SK-N-SH (cell line): ENCODE measurements around the gene FBF1. TPM values are rescaled to one million over a fixed set of nuclear protein-coding genes. Genes with fewer than 3 reads are reported as not detected.

Experiments used
- CTCF ChIA-PET: fragments of 300-600, 350-600 bp; formaldehyde crosslinking; extraction: SDS; loops from one replicate; lab custom pipeline; 2021; lab: Yijun Ruan, JAX
- POLR2A ChIA-PET: fragments of 350-600 bp; sonication (Branson Sonifier 250); formaldehyde crosslinking; extraction: SDS; loops from one replicate; lab custom pipeline; 2020; ENCODE audit warnings: antibody characterized with exemption, inconsistent platforms; lab: Yijun Ruan, JAX
- DNase-seq: peaks from one replicate; pipeline ENCODE4 v3.0.0; 2012
- H2AFZ ChIP-seq: fragments of 200-600 bp; sonication (generic); 2 replicates; pipeline ENCODE4 v1.8.1; 2016; ENCODE audit warnings: antibody characterized with exemption, mild to moderate bottlenecking, low read depth
- H3F3A ChIP-seq: fragments of 200-600 bp; sonication (generic); replicated peaks from 2 replicates; pipeline ENCODE3; 2016; ENCODE audit warnings: antibody characterized with exemption, mild to moderate bottlenecking; ENCODE audit not compliant: insufficient read depth
- H3K27ac ChIP-seq, 2 experiments: fragments of 200-500 bp in 1 of 2; fragments of 200-600 bp in 1 of 2; sonication (Bioruptor generic) in 1 of 2; sonication (generic), shearing (Covaris generic) in 1 of 2; 2 replicates each; pipeline versions ENCODE4 v1.5.1 to v1.6.1; 2014 to 2016; ENCODE audit warnings: low read depth in 2 of 2, inconsistent platforms in 1 of 2, low read length in 1 of 2, mild to moderate bottlenecking in 1 of 2, mixed read lengths in 1 of 2
- H3K27me3 ChIP-seq: fragments of 200-600 bp; sonication (generic), shearing (Covaris generic); 2 replicates; pipeline ENCODE4 v1.6.1; 2016; ENCODE audit warnings: mixed run types; ENCODE audit not compliant: insufficient read depth
- H3K36me3 ChIP-seq, 2 experiments: fragments of 200-500 bp in 1 of 2; fragments of 200-600 bp in 1 of 2; sonication (Bioruptor generic) in 1 of 2; sonication (generic) in 1 of 2; replicated peaks in 1 of 2; 2 replicates each; pipeline versions ENCODE3 to v1.5.1; 2014 to 2016; ENCODE audit warnings: low read length in 1 of 2, mild to moderate bottlenecking in 1 of 2; ENCODE audit not compliant: insufficient read depth in 2 of 2, control insufficient read depth in 1 of 2
- H3K4me1 ChIP-seq, 2 experiments: fragments of 200-500 bp in 1 of 2; fragments of 200-600 bp in 1 of 2; sonication (Bioruptor generic) in 1 of 2; sonication (generic), shearing (Covaris generic) in 1 of 2; 2 replicates each; pipeline versions ENCODE4 v1.5.1 to v1.6.1; 2014 to 2016; ENCODE audit warnings: low read depth in 1 of 2, low read length in 1 of 2, mixed run types in 1 of 2; ENCODE audit not compliant: insufficient read depth in 2 of 2, control insufficient read depth in 1 of 2
- H3K4me2 ChIP-seq: fragments of 200-600 bp; sonication (generic), shearing (Covaris generic); 2 replicates; pipeline ENCODE4 v1.6.1; 2017; ENCODE audit warnings: mixed run types
- H3K4me3 ChIP-seq, 2 experiments: fragments of 200-500 bp in 1 of 2; fragments of 200-600 bp in 1 of 2; sonication (Bioruptor generic) in 1 of 2; sonication (generic), shearing (Covaris generic) in 1 of 2; 2 replicates each; pipeline versions ENCODE4 v1.5.1 to v1.8.1; 2014 to 2016; ENCODE audit warnings: low read depth in 2 of 2, inconsistent platforms in 1 of 2, low read length in 1 of 2, mild to moderate bottlenecking in 1 of 2, mixed read lengths in 1 of 2, moderate library complexity in 1 of 2
- H3K79me2 ChIP-seq: fragments of 200-600 bp; sonication (generic); 2 replicates; pipeline ENCODE4 v1.8.1; 2017; ENCODE audit warnings: mild to moderate bottlenecking; ENCODE audit not compliant: insufficient read depth
- H3K9ac ChIP-seq: fragments of 200-600 bp; sonication (generic); 2 replicates; pipeline ENCODE4 v1.6.1; 2017; ENCODE audit warnings: mixed run types
- H3K9me2 ChIP-seq: fragments of 200-600 bp; sonication (generic); 2 replicates; pipeline ENCODE4 v1.6.1; 2017; ENCODE audit warnings: mixed run types
- H3K9me3 ChIP-seq: fragments of 200-600 bp; sonication (generic); 2 replicates; pipeline ENCODE4 v1.6.1; 2017; ENCODE audit warnings: mixed run types, mild to moderate bottlenecking, moderate library complexity
- H4K20me1 ChIP-seq: fragments of 200-600 bp; sonication (generic); 2 replicates; pipeline ENCODE4 v1.6.1; 2017; ENCODE audit warnings: mild to moderate bottlenecking, mixed run types; ENCODE audit not compliant: insufficient read depth
- CTCF ChIP-seq: fragments of 200-600 bp; sonication (generic); IDR thresholded peaks from 2 replicates; pipeline ENCODE4 v1.6.1; 2017; ENCODE audit warnings: antibody characterized with exemption, mild to moderate bottlenecking, moderate library complexity
- ELF1 ChIP-seq: IDR thresholded peaks from 2 replicates; pipeline ENCODE4 v1.4.0; 2012
- FOXJ3 ChIP-seq: sonication (generic); formaldehyde crosslinking; IDR thresholded peaks from 2 replicates; pipeline ENCODE4 v1.5.1; 2020; ENCODE audit warnings: mild to moderate bottlenecking, missing genetic modification reagents
- GABPA ChIP-seq: IDR thresholded peaks from 2 replicates; pipeline ENCODE4 v1.4.0; 2012; ENCODE audit warnings: low read depth, mild to moderate bottlenecking
- MEF2A ChIP-seq: IDR thresholded peaks from 2 replicates; pipeline ENCODE4 v1.4.0; 2012; ENCODE audit warnings: low read depth, borderline replicate concordance
- NFIC ChIP-seq: IDR thresholded peaks from 2 replicates; pipeline ENCODE4 v1.4.0; 2012; ENCODE audit warnings: borderline replicate concordance
- NRF1 ChIP-seq: IDR thresholded peaks from 2 replicates; pipeline ENCODE4 v1.6.1; 2012; ENCODE audit warnings: low read depth, mild to moderate bottlenecking, low read length
- PBX3 ChIP-seq: IDR thresholded peaks from 2 replicates; pipeline ENCODE4; 2012
- RAD21 ChIP-seq: IDR thresholded peaks from 2 replicates; pipeline ENCODE4 v1.6.1; 2012; ENCODE audit warnings: mild to moderate bottlenecking, low read length
- RCOR1 ChIP-seq: fragments of 150-350 bp; IDR thresholded peaks from 2 replicates; pipeline ENCODE4 v1.6.1; 2017; ENCODE audit warnings: antibody characterized with exemption, low read length
- REST ChIP-seq: IDR thresholded peaks from 2 replicates; pipeline ENCODE4 v1.6.1; 2012; ENCODE audit warnings: mild to moderate bottlenecking, low read depth, low read length, moderate library complexity
- RFX5 ChIP-seq: IDR thresholded peaks from 2 replicates; pipeline ENCODE4 v1.6.1; 2012; ENCODE audit warnings: mild to moderate bottlenecking, improper control_type of control experiment, low read length
- SIN3A ChIP-seq: IDR thresholded peaks from 2 replicates; pipeline ENCODE4 v1.6.1; 2012; ENCODE audit warnings: low read depth, mild to moderate bottlenecking, low read length, moderate library complexity, borderline replicate concordance
- SMC3 ChIP-seq: IDR thresholded peaks from 2 replicates; pipeline ENCODE4 v1.6.1; 2012; ENCODE audit warnings: low read depth, low read length, improper control_type of control experiment
- TAF1 ChIP-seq: IDR thresholded peaks from 2 replicates; pipeline ENCODE4 v1.6.1; 2012; ENCODE audit warnings: low read depth, mild to moderate bottlenecking, low read length, moderate library complexity, borderline replicate concordance
- TCF12 ChIP-seq: IDR thresholded peaks from 2 replicates; pipeline ENCODE4 v1.4.0; 2012
- ZBTB33 ChIP-seq: IDR thresholded peaks from 2 replicates; pipeline ENCODE4 v1.4.0; 2012; ENCODE audit warnings: low read depth, borderline replicate concordance
- WGBS: methylation state at CpG from one replicate; pipeline ENCODE4 v1.1.6; 2017; ENCODE audit warnings: low lambda C conversion rate; 5-methylcytosine and 5-hydroxymethylcytosine counted together
- polyA plus RNA-seq, 3 experiments: library from polyadenylated mRNA; depleted of rRNA; stranded (reverse); fragments of >200 nt; gene quantifications; 2 replicates each; pipeline ENCODE4 v1.2.3, GENCODE V29; 2012

The FBF1 gene
- polyA plus RNA-seq, 1 of the 3 experiments (the other 2 are of a cell fraction) = 19.0 TPM

GRCh38 chr17:75909812-75910274 is 31.0 kb downstream of the FBF1 start:
- Histone ChIP-seq H3K9ac (no peak overlapping the region), H3K4me2 (no peak overlapping the region), H3K27me3 (no peaks in the 10 kb centered on the region), H3K36me3 (peaks cover 4 to 8% of the 10 kb centered on the region in 2 experiments)
- ChIA-PET POLR2A (interaction anchor here (0.6 to 1.3 kb wide), 5 partner anchors 16 to 130 kb away, joined by 3 to 4 read pairs (median 3); partner anchors contain the start of genes ACOX1 and WBP2), CTCF (interaction anchor here (0.9 to 4.4 kb wide), 19 partner anchors 9 to 389 kb away, joined by 3 to 27 read pairs (median 5); partner anchors contain the start of genes CDK3, SMIM5, TRIM65 and WBP2)
- peak; percentile 63 for DNase-seq
- TF ChIP-seq RCOR1 (no peak), NFIC (no peak), RFX5 (no peak), REST (no peak), MEF2A (no peak)
- TF ChIP-seq, all 33 proteins: peak for 0
- Histone ChIP-seq H3F3A (peaks cover 7% of the 10 kb centered on the region), H2AFZ (no peak overlapping the region), H3K27ac (0 out of 4 replicates have a peak overlapping the region, but pooled peaks of 1 of the 2 experiments have one; percentile 5), H4K20me1 (no peaks in the 10 kb centered on the region), H3K9me2 (no peaks in the 10 kb centered on the region), H3K4me1 (peaks cover 0 to 18% of the 10 kb centered on the region in 2 experiments; a peak in 1 of 4 replicates), H3K9me3 (no peaks in the 10 kb centered on the region), H3K4me3 (no peak overlapping the region), H3K79me2 (peaks cover 4% of the 10 kb centered on the region; the same call in 1 of the 2 replicates)
- WGBS = 86% methylated on average over 11 of the region's 11 CpGs

- no peak for TF ChIP-seq FOXJ3 (CRISPR knock-in tag)
- no peak for TF ChIP-seq MEF2A
- TF ChIP-seq NFIC = no peak
- no peak for TF ChIP-seq SIN3A
- no peak for TF ChIP-seq ELF1
- TF ChIP-seq GABPA = no peak
- no peak for TF ChIP-seq RAD21
- no peak for TF ChIP-seq TAF1
- no peak for TF ChIP-seq NRF1
- TF ChIP-seq PBX3 = no peak
- no peak for TF ChIP-seq SMC3
- no peak for TF ChIP-seq CTCF
- TF ChIP-seq ZBTB33 = no peak
- no peak for TF ChIP-seq TCF12
- 87% methylated on average over 14 of the region's 14 CpGs for WGBS
- Histone ChIP-seq H4K20me1 (no peaks in the 10 kb centered on the region), H3K4me1 (peaks cover 0 to 18% of the 10 kb centered on the region in 2 experiments; a peak in 1 of 4 replicates), H3K4me3 (no peak overlapping the region), H3K27me3 (no peaks in the 10 kb centered on the region), H3K36me3 (peaks cover 1 to 5% of the 10 kb centered on the region in 2 experiments), H3K9me2 (no peaks in the 10 kb centered on the region), H3K9me3 (no peaks in the 10 kb centered on the region), H3K27ac (no peak overlapping the region), H3K79me2 (peaks cover 7% of the 10 kb centered on the region; the same call in 1 of the 2 replicates), H3K4me2 (no peak overlapping the region), H3F3A (peaks cover 7% of the 10 kb centered on the region), H2AFZ (no peak overlapping the region), H3K9ac (no peak overlapping the region)
- DNase-seq = no peak
- ChIA-PET POLR2A (interaction anchor here (0.6 to 1.3 kb wide), 4 partner anchors 17 to 129 kb away, joined by 3 to 4 read pairs (median 3); partner anchors contain the start of genes ACOX1 and WBP2), CTCF (interaction anchor here (1.0 to 4.4 kb wide), 17 partner anchors 9 to 370 kb away, joined by 3 to 27 read pairs (median 7); partner anchors contain the start of genes CDK3, SMIM5, TRIM65 and WBP2)
Observed at GRCh38 chr17:75909051-75909811, 31.6 kb downstream of the FBF1 start.
